ENCODE results near the gene DCAF6.

The DCAF6 gene

GRCh38 chr1:167911413-167911812 is 25.1 kb upstream of the DCAF6 start:
- ATAC-seq (replicated peaks) (no peak), DNase-seq (no peak)
- no peak overlapping the region for H3K4me3 Mint-ChIP-seq
- peaks cover 6 to 9% of the 10 kb centered on the region in 2 donors for H3K9me3 Mint-ChIP-seq
- peaks cover 11 to 14% of the 10 kb centered on the region in 2 donors for H3K27me3 Mint-ChIP-seq
- H3K27ac Mint-ChIP-seq: no peak overlapping the region
- peaks cover 0 to 3% of the 10 kb centered on the region in 2 donors for H3K4me1 Mint-ChIP-seq (ENCODE audit: low read depth in 2 of 2)
- peaks cover 8% of the 10 kb centered on the region for H3K36me3 Mint-ChIP-seq (ENCODE audit: insufficient read depth)

GRCh38 chr1:167912294-167912693 is 24.2 kb upstream of the DCAF6 start:
- Mint-ChIP-seq H3K36me3 (ENCODE audit: insufficient read depth) (peaks cover 13% of the 10 kb centered on the region), H3K4me1 (ENCODE audit: low read depth in 2 of 2) (peaks cover 0 to 3% of the 10 kb centered on the region in 2 donors), H3K27ac (no peak overlapping the region), H3K27me3 (peaks cover 7 to 11% of the 10 kb centered on the region in 2 donors), H3K9me3 (peaks cover 6 to 9% of the 10 kb centered on the region in 2 donors), H3K4me3 (no peak overlapping the region)
- DNase-seq (no peak), ATAC-seq (replicated peaks) (no peak)

GRCh38 chr1:167913895-167914496 is 22.5 kb upstream of the DCAF6 start, which contains the start of gene ADCY10:
TSS of gene ADCY10 (minus strand) at chr1:167914134. CDS start at chr1:167905140, 8,994 bp downstream.
- Mint-ChIP-seq H3K27ac (no peak within 1 kb of the TSS), H3K36me3 (ENCODE audit: insufficient read depth) (peaks cover 25% of the 10 kb centered on the region)

GRCh38 chr1:167915569-167915968 is 20.9 kb upstream of the DCAF6 start:
- DNase-seq: no peak
- Mint-ChIP-seq H3K9me3 (no peaks in the 10 kb centered on the region), H3K27ac (peak overlapping the region; percentile 53 to 68), H3K4me1 (ENCODE audit: low read depth in 2 of 2) (no peaks in the 10 kb centered on the region), H3K36me3 (ENCODE audit: insufficient read depth) (peaks cover 29% of the 10 kb centered on the region), H3K27me3 (peaks cover 0 to 1% of the 10 kb centered on the region in 2 donors), H3K4me3 (no peak overlapping the region)
- no peak for ATAC-seq (replicated peaks)

More at GRCh38 chr1:167913895-167914496, 22.5 kb upstream of the DCAF6 start, which contains the start of gene ADCY10:
- ATAC-seq (replicated peaks) (no peak), DNase-seq (no peak)
- peaks cover 6 to 9% of the 10 kb centered on the region in 2 donors for H3K9me3 Mint-ChIP-seq
- H3K4me1 Mint-ChIP-seq (ENCODE audit: low read depth in 2 of 2): peaks cover 0 to 3% of the 10 kb centered on the region in 2 donors
- H3K4me3 Mint-ChIP-seq: no peak within 1 kb of the TSS
- H3K27me3 Mint-ChIP-seq: peaks cover 0 to 11% of the 10 kb centered on the region in 2 donors

- Mint-ChIP-seq H3K27ac (no peak overlapping the region), H3K36me3 (ENCODE audit: insufficient read depth) (peaks cover 29% of the 10 kb centered on the region), H3K4me3 (no peak overlapping the region), H3K9me3 (no peaks in the 10 kb centered on the region), H3K27me3 (no peaks in the 10 kb centered on the region), H3K4me1 (ENCODE audit: low read depth in 2 of 2) (no peaks in the 10 kb centered on the region)
- ATAC-seq (replicated peaks) (no peak), DNase-seq (no peak)
These were observed 19.5 kb upstream of the DCAF6 start for GRCh38 chr1:167916766-167917511.

GRCh38 chr1:167922023-167922422 is 14.5 kb upstream of the DCAF6 start:
- DNase-seq: no peak

GRCh38 chr1:167922611-167923074 is 13.8 kb upstream of the DCAF6 start:
- H3K4me1 Mint-ChIP-seq (ENCODE audit: low read depth in 2 of 2): peaks cover 3 to 14% of the 10 kb centered on the region in 2 donors
- ATAC-seq (replicated peaks) (no peak), DNase-seq (no peak)
- no peaks in the 10 kb centered on the region for H3K27me3 Mint-ChIP-seq
- no peak overlapping the region for H3K27ac Mint-ChIP-seq
- peaks cover 22% of the 10 kb centered on the region for H3K36me3 Mint-ChIP-seq (ENCODE audit: insufficient read depth)
- H3K9me3 Mint-ChIP-seq: no peaks in the 10 kb centered on the region
- H3K4me3 Mint-ChIP-seq: no peak overlapping the region

More at GRCh38 chr1:167922023-167922422, 14.5 kb upstream of the DCAF6 start:
- Mint-ChIP-seq H3K27ac (no peak overlapping the region), H3K9me3 (no peaks in the 10 kb centered on the region), H3K36me3 (ENCODE audit: insufficient read depth) (peaks cover 26% of the 10 kb centered on the region), H3K4me1 (ENCODE audit: low read depth in 2 of 2) (peaks cover under 1 to 11% of the 10 kb centered on the region in 2 donors), H3K4me3 (no peak overlapping the region), H3K27me3 (no peaks in the 10 kb centered on the region)
- ATAC-seq (replicated peaks): no peak

- ATAC-seq (replicated peaks) (no peak), DNase-seq (no peak)
- H3K27ac Mint-ChIP-seq: no peak overlapping the region
- no peaks in the 10 kb centered on the region for H3K27me3 Mint-ChIP-seq
- H3K4me1 Mint-ChIP-seq (ENCODE audit: low read depth in 2 of 2): peaks cover 3 to 14% of the 10 kb centered on the region in 2 donors
- no peaks in the 10 kb centered on the region for H3K9me3 Mint-ChIP-seq
- H3K36me3 Mint-ChIP-seq (ENCODE audit: insufficient read depth): peaks cover 16% of the 10 kb centered on the region
- no peak overlapping the region for H3K4me3 Mint-ChIP-seq
These were observed 13.0 kb upstream of the DCAF6 start for GRCh38 chr1:167923324-167924056.

GRCh38 chr1:167924102-167924501 is 12.4 kb upstream of the DCAF6 start:
- DNase-seq (no peak), ATAC-seq (replicated peaks) (no peak)
- Mint-ChIP-seq H3K4me3 (no peak overlapping the region), H3K27ac (no peak overlapping the region), H3K4me1 (ENCODE audit: low read depth in 2 of 2) (peaks cover 3 to 14% of the 10 kb centered on the region in 2 donors), H3K9me3 (no peaks in the 10 kb centered on the region), H3K36me3 (ENCODE audit: insufficient read depth) (peaks cover 11% of the 10 kb centered on the region), H3K27me3 (no peaks in the 10 kb centered on the region)

- ATAC-seq (replicated peaks) (no peak), DNase-seq (no peak)
- Mint-ChIP-seq H3K27ac (peak overlapping the region in 1 of 2 donors; percentile 23), H3K4me1 (ENCODE audit: low read depth in 2 of 2) (peaks cover 3 to 14% of the 10 kb centered on the region in 2 donors), H3K27me3 (no peaks in the 10 kb centered on the region), H3K36me3 (ENCODE audit: insufficient read depth) (peaks cover 10% of the 10 kb centered on the region), H3K9me3 (no peaks in the 10 kb centered on the region), H3K4me3 (no peak overlapping the region)
These were observed 11.8 kb upstream of the DCAF6 start for GRCh38 chr1:167924543-167925231.

- no peaks in the 10 kb centered on the region for H3K27me3 Mint-ChIP-seq
- H3K4me3 Mint-ChIP-seq: no peak overlapping the region
- no peak overlapping the region for H3K27ac Mint-ChIP-seq
- no peak for DNase-seq
- H3K9me3 Mint-ChIP-seq: no peaks in the 10 kb centered on the region
- peaks cover 7% of the 10 kb centered on the region for H3K36me3 Mint-ChIP-seq (ENCODE audit: insufficient read depth)
- no peak for ATAC-seq (replicated peaks)
- peaks cover 3 to 14% of the 10 kb centered on the region in 2 donors for H3K4me1 Mint-ChIP-seq (ENCODE audit: low read depth in 2 of 2)
These were observed 9.9 kb upstream of the DCAF6 start for GRCh38 chr1:167926486-167926997.

GRCh38 chr1:167927046-167927754 is 9.3 kb upstream of the DCAF6 start:
- H3K27ac Mint-ChIP-seq: no peak overlapping the region
- H3K4me3 Mint-ChIP-seq: no peak overlapping the region
- DNase-seq (no peak), ATAC-seq (replicated peaks) (no peak)
- no peaks in the 10 kb centered on the region for H3K9me3 Mint-ChIP-seq
- peaks cover 7% of the 10 kb centered on the region for H3K36me3 Mint-ChIP-seq (ENCODE audit: insufficient read depth)
- peaks cover 3 to 14% of the 10 kb centered on the region in 2 donors for H3K4me1 Mint-ChIP-seq (ENCODE audit: low read depth in 2 of 2)
- no peaks in the 10 kb centered on the region for H3K27me3 Mint-ChIP-seq
